ENCODE results near the gene CDH12.

The CDH12 gene

DNA sequence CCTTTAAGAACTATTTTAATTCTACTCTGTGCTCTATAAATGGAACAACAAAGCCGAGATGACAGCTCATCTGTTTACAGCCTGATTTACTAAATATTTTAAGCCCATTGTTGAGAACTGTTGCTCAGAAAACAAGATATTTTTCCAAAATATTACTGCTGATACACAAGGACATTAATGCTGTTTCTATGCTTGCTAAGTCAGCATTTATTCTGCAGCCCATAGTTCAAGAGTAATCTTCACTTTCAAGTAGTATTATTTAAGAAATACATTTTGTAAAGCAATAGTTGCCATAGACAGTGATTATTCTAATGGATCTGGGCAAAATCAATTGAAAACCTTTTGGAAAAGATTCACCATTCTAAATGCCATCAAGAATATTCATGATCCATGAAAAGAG, 208.3 kb downstream of the CDH12 start:
- no peak for TF ChIP-seq CTCF (conservative IDR thresholded peaks at IDR 0.05; ENCODE audit: low read depth, low read length)
- no peak for DNase-seq (ENCODE audit: low read depth)
- no peak overlapping the region for H3K4me3 ChIP-seq (ENCODE audit: low read depth, low read length)

- no peak overlapping the region for H3K4me3 ChIP-seq (ENCODE audit: low read depth, low read length)
- no peak for TF ChIP-seq CTCF (conservative IDR thresholded peaks at IDR 0.05; ENCODE audit: low read depth, low read length)
- no peak for DNase-seq (ENCODE audit: low read depth)
Measured at GRCh38 chr5:22643356-22643755, 209.8 kb downstream of the CDH12 start.

- no peak overlapping the region for H3K4me3 ChIP-seq (ENCODE audit: low read depth, low read length)
- DNase-seq (ENCODE audit: low read depth), result no peak
- no peak for TF ChIP-seq CTCF (conservative IDR thresholded peaks at IDR 0.05; ENCODE audit: low read depth, low read length)
Measured at GRCh38 chr5:22631683-22632082, 221.5 kb downstream of the CDH12 start.

DNA sequence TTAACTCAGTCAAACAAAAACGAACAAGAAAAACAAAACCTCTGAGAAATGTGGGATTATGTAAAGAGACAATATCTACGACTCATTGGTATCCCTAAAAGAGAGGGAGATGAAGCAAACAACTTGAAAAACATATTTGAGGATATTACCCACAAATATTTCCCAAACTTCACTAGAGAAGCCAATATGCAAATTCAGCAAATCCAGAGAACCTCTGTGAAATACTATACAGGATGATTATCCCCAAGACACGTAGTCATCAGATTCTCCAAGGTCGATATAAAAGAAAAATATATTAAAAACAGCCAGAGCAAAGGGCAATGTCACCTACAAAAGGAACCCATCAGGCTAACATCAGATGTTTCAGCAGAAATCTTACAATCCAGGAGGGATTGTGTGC, 226.1 kb downstream of the CDH12 start:
- H3K4me3 ChIP-seq (ENCODE audit: low read depth, low read length), result no peak overlapping the region
- no peak for TF ChIP-seq CTCF (conservative IDR thresholded peaks at IDR 0.05; ENCODE audit: low read depth, low read length)
- DNase-seq (ENCODE audit: low read depth), result no peak

DNA sequence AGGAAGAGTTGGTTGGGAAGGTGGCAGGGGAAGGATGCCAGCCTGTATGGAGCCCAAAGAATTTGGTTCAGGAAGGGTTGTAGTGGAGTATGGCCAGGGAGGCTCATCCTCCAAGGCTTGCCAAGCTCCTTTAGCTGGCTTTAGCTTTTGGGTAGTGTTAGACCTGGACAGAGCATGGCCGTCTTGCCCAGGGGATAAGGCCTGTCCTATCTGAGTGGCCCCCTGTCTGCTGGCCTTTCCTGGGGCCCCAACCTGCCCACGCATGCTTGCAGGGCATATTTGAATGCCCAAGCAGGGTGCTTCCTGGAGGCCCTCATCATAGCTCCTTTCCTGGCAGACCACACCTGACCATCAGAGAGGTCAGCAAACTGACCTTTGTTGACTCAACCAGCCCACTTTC, 227.7 kb downstream of the CDH12 start:
- no peak overlapping the region for H3K4me3 ChIP-seq (ENCODE audit: low read depth, low read length)
- no peak for DNase-seq (ENCODE audit: low read depth)
- TF ChIP-seq CTCF (conservative IDR thresholded peaks at IDR 0.05; ENCODE audit: low read depth, low read length), result no peak

GRCh38 chr5:22621084-22621483, 232.1 kb downstream of the CDH12 start:
- no peak for TF ChIP-seq CTCF (conservative IDR thresholded peaks at IDR 0.05; ENCODE audit: low read depth, low read length)
- DNase-seq (ENCODE audit: low read depth), result no peak
- H3K4me3 ChIP-seq (ENCODE audit: low read depth, low read length), result no peak overlapping the region

DNA sequence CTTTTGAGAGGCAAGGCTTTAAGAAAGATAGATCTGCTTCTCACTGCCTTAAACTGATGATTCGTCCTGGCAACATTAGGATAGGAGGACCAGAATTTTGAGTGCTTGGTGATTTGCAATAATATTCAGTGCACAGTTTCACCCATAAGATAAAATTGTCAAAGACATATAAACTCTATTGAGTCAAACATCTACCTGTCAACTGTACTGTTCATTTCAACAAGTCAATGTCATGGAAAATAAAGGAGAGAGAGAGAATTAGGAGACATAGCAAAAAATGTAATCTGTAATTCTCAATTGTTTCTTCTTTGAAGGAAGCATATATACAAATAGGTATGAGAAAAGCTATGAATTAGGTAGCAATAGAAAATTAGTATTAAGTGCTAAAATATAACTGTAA, 237.2 kb downstream of the CDH12 start:
- no peak for TF ChIP-seq CTCF (conservative IDR thresholded peaks at IDR 0.05; ENCODE audit: low read depth, low read length)
- H3K4me3 ChIP-seq (ENCODE audit: low read depth, low read length), result no peak overlapping the region
- no peak for DNase-seq (ENCODE audit: low read depth)
